Measurements from ENCODE around the gene RAB31. TPM values are rescaled to one million over a fixed set of nuclear protein-coding genes. Genes with fewer than 3 reads are reported as not detected.

Gene RAB31
- polyA plus RNA-seq, 1 of the 3 experiments (the other 2 are of a cell fraction), result 23.0 TPM

GRCh38 chr18:9838144-9838877 is 130.2 kb downstream of the RAB31 start:
- Histone ChIP-seq H3K4me1 (ENCODE audit: control insufficient read depth in 1 of 2, insufficient read depth in 2 of 2, low read depth in 1 of 2, low read length in 1 of 2) (peaks cover 0 to 7% of the 10 kb centered on the region in 2 experiments; a peak in 2 of 4 replicates), H3K9me2 (no peaks in the 10 kb centered on the region), H3K9me3 (no peaks in the 10 kb centered on the region), H3K27me3 (ENCODE audit: insufficient read depth) (no peaks in the 10 kb centered on the region), H3K9ac (no peak overlapping the region), H3K79me2 (ENCODE audit: insufficient read depth) (no peaks in the 10 kb centered on the region), H2AFZ (ENCODE audit: low read depth) (no peak overlapping the region), H4K20me1 (ENCODE audit: insufficient read depth) (no peaks in the 10 kb centered on the region), H3K27ac (ENCODE audit: low read depth in 2 of 2, low read length in 1 of 2) (no peak overlapping the region), H3K36me3 (replicated peaks in 1 of 2; ENCODE audit: control insufficient read depth in 1 of 2, insufficient read depth in 2 of 2, low read length in 1 of 2) (no peaks in the 10 kb centered on the region), H3K4me3 (ENCODE audit: low read depth in 2 of 2, low read length in 1 of 2) (no peak overlapping the region), H3F3A (replicated peaks; ENCODE audit: insufficient read depth) (no peaks in the 10 kb centered on the region), H3K4me2 (no peak overlapping the region)
- WGBS (ENCODE audit: low lambda C conversion rate), result 96% methylated on average over 10 of the region's 10 CpGs
- TF ChIP-seq ZBTB33 (IDR thresholded peaks at IDR 0.05; ENCODE audit: borderline replicate concordance, low read depth) (no peak), YY1 (IDR thresholded peaks at IDR 0.05; ENCODE audit: low read depth) (no peak), RXRA (IDR thresholded peaks at IDR 0.05; ENCODE audit: borderline replicate concordance, low read depth) (no peak), MEF2A (IDR thresholded peaks at IDR 0.05; ENCODE audit: borderline replicate concordance, low read depth) (no peak), RFX5 (IDR thresholded peaks at IDR 0.05; ENCODE audit: low read length) (no peak), EZH2phosphoT487 (IDR thresholded peaks at IDR 0.05; ENCODE audit: borderline replicate concordance, low read depth) (no peak), MAX (IDR thresholded peaks at IDR 0.05; ENCODE audit: low read depth) (no peak), TEAD4 (IDR thresholded peaks at IDR 0.05; ENCODE audit: borderline replicate concordance, insufficient read depth) (no peak), PBX3 (IDR thresholded peaks at IDR 0.05) (no peak), SIN3A (IDR thresholded peaks at IDR 0.05; ENCODE audit: borderline replicate concordance, low read depth, low read length) (no peak), FOXJ3 (CRISPR knock-in tag; IDR thresholded peaks at IDR 0.05) (no peak), FOXM1 (IDR thresholded peaks at IDR 0.05; ENCODE audit: low read depth) (no peak), USF1 (IDR thresholded peaks at IDR 0.05; ENCODE audit: borderline replicate concordance, low read depth) (no peak), POLR2AphosphoS5 (IDR thresholded peaks at IDR 0.05; ENCODE audit: low read depth, low read length) (no peak), NFIC (IDR thresholded peaks at IDR 0.05; ENCODE audit: borderline replicate concordance) (no peak), SMC3 (IDR thresholded peaks at IDR 0.05; ENCODE audit: low read depth, low read length) (no peak), FOSL2 (IDR thresholded peaks at IDR 0.05; ENCODE audit: borderline replicate concordance, low read depth) (no peak)
- TF ChIP-seq, protein P1, sequence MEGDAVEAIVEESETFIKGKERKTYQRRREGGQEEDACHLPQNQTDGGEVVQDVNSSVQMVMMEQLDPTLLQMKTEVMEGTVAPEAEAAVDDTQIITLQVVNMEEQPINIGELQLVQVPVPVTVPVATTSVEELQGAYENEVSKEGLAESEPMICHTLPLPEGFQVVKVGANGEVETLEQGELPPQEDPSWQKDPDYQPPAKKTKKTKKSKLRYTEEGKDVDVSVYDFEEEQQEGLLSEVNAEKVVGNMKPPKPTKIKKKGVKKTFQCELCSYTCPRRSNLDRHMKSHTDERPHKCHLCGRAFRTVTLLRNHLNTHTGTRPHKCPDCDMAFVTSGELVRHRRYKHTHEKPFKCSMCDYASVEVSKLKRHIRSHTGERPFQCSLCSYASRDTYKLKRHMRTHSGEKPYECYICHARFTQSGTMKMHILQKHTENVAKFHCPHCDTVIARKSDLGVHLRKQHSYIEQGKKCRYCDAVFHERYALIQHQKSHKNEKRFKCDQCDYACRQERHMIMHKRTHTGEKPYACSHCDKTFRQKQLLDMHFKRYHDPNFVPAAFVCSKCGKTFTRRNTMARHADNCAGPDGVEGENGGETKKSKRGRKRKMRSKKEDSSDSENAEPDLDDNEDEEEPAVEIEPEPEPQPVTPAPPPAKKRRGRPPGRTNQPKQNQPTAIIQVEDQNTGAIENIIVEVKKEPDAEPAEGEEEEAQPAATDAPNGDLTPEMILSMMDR (IDR thresholded peaks at IDR 0.05), result no peak
- TF ChIP-seq, protein P2, sequence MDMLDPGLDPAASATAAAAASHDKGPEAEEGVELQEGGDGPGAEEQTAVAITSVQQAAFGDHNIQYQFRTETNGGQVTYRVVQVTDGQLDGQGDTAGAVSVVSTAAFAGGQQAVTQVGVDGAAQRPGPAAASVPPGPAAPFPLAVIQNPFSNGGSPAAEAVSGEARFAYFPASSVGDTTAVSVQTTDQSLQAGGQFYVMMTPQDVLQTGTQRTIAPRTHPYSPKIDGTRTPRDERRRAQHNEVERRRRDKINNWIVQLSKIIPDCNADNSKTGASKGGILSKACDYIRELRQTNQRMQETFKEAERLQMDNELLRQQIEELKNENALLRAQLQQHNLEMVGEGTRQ (IDR thresholded peaks at IDR 0.05; ENCODE audit: borderline replicate concordance, low read depth, low read length), result no peak
- POLR2A ChIA-PET, result no interaction called here
- DNase-seq, result no peak
- CTCF ChIA-PET, result no interaction called here

Data from SK-N-SH (cell line).